Activated T-cell treated with anti-CD3 and anti-CD28 coated beads, Interleukin-2, amount 50 U/mL, for 1 hour (primary cell): Measurements from ENCODE around the gene SGCD.

Experiments used
- DNase-seq: peaks from one replicate; pipeline ENCODE4 v3.0.0-alpha.2; 2020

Gene SGCD

DNA sequence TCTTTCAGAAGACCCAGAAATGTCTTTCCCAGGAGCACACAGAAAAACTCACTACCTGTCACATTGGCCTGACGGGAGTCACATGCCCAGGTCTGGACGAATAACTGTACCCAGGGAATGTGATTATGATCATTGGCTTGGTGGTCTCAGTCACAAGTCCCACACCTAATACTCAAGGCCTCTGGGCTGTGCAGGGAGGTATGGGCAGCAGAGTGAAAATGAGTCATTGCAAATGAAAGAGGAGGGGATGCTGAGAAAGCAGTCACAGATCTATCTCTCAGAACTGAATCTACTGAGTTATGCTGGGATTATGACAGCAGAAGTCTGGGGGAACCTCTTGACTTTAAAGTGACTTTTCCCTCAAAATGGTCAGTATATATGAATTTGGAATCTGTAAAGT lies 36.9 kb downstream of the SGCD start:
- DNase-seq, result no peak

DNA sequence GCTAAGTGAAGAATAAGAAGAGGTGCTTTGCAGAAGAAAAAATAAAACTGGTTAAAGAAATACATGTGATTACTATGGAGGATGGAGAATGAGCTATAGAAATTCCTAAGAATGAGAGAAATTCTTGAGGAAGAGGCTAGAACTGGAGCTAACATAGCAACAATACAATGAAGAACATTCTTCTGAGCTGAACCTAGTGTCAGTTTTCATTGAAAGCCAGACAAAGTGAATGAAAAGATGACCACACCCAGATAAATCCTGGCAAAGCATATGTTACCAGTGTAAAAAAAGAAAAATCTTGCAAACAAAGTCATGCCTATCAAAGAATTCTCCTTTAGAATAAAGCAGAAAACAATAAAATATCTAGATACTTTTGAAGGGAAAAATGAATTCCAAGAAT lies 39.6 kb downstream of the SGCD start:
- DNase-seq, result no peak

DNA sequence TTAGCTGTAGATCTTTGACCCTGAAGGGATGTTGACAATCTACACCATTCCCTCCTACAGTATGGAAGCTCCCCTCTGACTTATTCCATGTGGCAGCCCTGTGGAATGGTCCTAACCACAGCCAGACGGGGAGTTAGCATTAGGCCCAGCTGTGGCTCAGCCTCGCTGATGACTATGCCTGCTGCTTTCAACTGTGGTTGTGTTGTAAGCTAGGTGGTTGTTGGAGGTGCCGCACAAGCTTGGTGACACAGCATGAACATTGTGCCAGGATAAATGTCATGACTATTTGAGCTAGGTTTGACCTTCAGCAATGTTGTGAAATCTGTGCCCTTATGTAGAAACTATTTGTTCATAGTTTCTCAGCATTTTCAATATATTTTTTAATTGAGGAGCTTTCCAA lies 40.6 kb downstream of the SGCD start:
- DNase-seq, result no peak

DNA sequence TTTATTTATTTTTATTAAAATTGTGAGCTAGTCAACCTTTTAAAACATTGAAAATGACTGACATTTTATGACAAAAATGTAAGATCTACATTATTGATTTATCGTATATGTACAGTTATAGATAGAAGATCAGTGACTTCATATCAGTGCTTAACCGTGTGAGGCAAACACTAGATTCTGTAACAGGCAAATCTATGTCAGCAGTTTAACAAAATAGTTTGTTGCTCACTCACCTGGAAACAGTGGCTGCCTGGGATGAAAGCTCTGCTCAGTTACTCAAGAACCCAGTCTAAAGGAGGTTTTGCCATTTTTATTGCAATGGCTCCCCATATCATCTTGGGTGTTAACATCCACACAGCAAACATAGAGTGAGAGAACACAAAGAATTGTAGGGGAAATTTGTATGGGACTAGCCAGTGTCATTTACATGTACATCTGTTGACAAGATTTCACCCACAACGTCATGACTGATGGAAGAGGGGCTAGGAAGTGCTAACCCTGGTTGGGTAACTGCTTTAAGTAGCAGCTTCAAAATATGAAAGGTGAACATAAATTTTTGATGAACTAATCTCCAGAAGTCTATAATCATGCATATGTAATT lies 49.0 kb downstream of the SGCD start:
- DNase-seq, result no peak

DNA sequence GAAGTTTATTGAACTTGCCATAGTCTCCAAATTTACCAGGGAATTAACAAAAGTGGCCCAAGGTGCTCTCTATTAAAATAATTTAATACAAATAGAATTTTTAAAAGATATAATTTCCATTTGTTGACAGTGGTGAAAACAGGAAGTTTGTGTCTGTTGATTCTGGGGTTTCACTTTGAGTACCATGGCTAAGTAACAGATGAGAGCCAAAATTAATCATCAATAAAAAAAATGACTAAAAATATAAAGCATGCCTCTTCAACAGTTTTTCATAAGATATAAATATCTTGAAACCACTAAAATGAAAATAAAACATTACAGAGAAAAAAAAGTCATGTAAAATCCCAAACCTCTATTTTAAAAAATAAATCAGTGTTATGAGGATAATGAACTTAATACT lies 49.8 kb downstream of the SGCD start:
- DNase-seq, result no peak

DNA sequence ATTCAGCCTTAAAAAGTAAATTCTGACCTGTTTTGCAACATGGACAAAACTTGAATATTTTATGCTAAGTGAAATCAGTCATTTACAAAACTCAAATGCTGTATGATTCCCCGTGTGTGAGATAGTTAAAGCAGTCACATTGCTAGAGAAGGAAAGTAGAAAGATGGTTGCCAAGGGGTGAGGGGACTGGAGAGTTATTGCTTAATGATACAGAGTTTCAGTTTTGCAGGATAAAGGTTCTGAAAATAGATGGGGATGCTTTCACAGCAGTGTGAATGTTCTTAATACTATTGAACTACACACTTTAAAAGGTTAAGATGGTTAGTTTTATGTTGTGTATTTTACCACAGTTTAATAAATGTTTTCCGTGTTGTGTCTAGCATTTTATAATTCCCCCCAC lies 51.2 kb downstream of the SGCD start:
- no peak for DNase-seq

DNA sequence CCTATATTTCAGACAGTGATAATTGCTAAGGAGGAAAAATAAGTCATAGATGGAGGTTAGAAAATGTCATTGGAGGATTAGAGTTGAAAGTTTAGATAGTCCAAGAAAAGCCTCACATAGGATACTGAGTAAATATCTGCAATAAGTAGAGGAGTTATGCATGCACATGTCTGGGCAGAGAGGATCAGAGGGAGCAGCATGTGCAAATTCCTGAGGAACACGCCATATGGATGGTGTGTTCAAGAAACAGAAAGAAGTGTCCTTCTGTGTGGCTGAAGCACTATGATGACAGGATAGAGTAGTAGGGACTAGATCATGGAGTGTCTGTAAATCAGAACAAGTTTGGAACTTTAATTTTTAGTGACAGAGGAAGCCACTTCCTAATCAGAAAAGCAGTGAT lies 52.2 kb downstream of the SGCD start:
- DNase-seq, result no peak

DNA sequence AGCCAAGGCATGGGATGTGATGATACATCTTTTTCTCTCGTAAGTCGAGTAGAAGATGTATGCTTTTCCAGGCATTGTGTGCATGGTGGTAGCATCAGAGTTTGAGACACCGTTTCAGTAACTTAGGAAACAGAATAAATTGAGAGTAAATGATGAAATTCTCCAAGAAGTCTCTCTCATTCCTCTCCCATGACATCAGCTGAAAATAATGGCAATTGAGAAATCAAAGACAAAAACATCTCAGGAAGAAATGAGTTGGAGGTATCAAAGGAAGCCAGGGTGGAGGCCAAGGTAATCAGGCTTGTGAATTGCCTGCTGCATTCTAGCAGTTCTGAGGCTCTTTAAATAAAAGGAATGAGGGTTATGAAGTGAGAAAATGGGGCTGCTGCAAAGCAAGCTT lies 53.9 kb downstream of the SGCD start:
- no peak for DNase-seq

DNA sequence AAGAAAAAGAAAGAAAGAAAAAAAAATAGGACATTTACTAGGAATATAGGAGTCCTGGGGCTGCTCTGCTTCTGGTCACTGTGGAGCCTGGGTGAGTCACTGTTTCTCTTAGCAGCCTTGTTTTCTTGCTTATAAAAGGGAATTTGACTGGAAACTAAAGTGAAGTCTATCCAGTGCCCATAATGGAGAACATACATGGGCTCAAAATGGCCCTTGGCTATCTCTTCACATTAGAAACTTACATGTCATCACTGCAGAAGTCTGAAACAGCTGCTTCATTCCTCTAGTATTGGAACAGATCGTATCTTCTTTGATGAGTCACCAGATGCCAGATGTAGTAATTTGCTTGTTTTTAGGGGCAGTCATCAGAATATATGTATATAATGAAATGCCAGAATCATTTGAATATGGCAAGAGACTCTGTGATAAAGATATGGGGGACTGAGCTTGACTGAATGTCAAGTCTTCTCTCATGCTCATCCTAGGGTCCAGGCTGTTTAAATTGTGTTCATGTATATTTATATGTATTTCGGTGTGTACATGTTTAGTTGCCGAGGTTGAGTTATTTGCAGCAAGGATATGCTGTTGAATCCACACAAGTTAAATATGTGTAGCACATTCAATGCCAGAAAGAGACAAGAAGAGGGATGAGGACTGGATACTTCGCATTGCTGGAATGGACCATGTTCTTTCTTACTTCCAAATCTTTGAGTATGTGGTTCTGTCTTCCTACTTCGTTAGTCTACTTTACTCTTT lies 56.7 kb downstream of the SGCD start:
- DNase-seq, result no peak

DNA sequence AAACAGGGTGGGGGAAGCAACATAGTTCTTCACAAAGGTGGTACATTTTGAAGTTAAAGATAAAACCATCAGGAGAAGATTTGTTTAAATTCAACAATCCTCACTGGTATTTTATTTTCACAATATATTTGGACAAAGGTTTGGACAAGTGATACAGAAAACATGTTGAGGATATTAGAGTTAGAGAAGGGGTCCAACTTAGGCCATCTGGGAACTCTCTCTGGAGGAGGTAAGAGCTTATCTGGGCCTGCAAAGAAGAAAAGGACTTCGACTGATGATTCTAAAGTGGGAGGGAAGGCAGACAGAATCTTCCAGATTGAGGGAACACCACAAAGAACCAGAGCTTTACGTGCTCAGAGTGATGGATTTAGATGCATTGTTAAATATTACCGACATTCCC lies 58.5 kb downstream of the SGCD start:
- no peak for DNase-seq

DNA sequence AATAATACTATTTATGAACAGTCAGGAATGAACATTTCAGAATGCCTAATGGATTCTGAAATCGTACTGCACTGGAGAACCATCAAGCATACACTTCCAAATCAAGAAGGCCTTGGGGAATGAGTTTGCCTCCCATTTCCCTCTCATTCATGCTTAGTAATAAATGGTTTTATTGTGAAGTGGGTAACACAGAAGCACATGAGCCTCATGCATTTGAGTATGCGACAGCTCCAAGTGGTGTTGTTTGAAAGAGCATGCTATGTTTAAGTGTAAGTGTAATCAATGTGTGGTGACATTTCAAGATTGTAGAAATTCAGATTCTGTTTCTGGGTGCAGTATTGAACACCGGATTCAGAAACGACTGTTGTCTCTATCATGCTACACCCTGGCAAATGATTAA lies 60.0 kb downstream of the SGCD start:
- DNase-seq, result no peak

DNA sequence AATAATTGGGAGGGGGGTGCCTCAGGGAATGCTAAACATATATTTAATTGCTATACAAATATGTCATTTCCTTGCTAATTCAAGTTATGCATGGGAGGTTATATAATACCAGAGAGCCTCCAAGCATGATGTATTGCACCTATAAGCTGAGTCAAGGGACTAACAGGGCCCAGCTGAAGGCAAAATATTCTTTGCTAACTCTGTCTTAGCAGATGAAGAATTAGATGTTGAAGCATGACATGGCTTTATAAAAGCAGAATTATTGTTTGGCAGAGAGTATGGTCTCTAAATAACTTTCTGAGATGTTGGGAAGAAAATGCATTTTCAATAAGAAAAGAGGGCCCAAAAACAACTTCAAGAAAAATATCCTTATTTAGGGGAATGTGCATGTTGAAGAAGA lies 60.4 kb downstream of the SGCD start:
- DNase-seq, result no peak

DNA sequence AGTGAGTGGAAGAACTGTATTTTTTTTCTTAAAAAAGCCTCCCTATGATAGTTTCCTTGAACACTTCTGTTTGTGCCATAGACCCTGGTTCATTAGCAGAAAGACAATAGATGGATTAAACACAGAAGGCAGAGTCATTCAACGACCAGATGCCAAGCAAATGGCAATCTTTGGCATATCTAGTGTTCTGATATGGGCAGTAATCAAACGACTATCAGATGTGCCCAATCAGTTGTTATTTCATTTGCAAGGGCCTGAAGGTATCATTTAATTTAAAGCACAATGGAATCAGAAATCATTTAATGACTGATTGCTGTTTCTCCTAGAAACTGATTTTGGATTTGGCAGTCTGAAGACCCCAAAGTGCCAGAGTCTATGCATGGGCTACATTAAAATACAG lies 61.3 kb downstream of the SGCD start:
- DNase-seq, result no peak

DNA sequence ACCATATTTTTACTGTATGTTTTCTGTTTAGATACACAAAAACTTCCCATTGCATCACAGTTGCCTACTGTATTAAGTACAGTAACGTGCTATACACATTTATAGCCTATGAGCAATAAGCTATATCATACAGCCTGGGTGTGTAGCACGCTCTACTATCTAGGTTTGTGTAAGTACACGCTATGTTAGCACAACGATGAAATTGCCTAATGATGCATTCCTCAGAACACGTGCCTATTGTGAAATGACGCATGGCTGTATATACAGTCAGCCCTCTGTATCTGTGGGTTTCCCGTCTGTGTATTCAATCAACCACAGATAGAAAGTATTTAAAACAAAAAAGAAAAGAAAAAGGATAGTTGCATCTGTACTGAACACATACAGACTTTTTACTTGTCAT lies 64.2 kb downstream of the SGCD start:
- DNase-seq, result no peak

DNA sequence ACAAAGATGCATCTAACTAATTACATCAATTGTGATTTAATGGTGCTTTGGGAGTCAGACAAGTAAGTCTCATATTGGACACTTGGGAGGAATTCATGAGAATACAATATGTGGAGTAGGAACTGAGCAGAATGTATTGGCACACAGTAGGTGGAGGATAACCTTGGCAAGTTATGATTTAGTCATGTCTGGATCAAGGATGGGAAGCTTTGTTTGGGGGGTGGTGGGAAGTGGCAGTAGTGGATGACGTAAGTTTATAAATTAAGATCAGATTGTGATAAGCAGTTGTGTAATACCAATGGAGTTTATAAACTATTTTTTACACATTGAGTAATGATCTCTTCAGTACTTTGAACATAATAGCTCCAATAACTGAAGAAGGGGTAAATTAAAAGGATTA lies 67.0 kb downstream of the SGCD start:
- DNase-seq, result no peak

DNA sequence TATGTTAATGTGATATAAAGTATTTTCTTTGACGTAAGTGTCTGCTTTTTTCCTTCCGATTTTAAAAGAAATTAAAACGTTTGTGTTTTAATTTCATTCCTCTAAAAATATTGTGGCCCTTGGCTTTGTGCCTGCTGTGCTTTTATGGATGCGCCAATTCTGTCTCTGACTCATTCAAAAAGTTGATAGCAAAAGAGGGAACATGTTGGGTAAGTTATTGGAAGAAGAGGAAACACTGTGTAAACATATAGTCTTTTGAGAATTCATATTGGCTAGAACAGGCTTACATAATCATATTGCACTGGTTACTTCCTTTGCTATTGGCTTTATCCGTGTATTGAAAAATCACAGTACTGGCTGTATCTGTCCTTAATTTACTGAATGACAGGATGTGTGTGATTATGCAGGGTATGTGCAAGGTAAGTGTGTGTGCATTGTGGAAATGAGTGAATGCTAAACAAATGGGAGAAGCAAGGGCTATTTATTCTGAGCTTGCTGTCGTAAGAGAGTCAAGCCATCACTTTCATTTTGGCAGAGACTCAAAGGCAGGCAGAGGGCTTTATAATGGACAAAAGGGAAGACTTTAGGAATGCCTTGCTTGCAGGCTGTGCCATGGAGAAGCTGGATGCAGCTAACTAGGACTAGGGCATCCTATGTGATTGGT lies 67.8 kb downstream of the SGCD start:
- DNase-seq, result no peak

DNA sequence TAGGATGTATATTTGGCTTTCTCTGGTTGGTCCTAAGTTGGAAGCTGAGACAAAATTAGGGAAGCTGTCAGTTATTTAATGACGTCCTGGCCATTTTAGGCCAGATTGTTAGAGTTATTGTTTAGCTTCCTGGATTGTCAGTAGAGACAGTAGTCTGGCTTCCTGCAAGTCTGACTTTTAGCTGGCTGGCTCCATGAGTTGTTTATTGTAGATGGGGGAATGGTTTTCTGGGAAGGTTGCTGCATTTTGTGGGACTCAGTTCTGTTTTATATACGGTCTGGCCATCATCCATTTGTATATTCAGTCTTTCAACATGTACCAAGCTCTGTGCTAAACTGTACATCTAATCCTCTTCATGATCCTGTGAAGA lies 68.3 kb downstream of the SGCD start:
- no peak for DNase-seq

DNA sequence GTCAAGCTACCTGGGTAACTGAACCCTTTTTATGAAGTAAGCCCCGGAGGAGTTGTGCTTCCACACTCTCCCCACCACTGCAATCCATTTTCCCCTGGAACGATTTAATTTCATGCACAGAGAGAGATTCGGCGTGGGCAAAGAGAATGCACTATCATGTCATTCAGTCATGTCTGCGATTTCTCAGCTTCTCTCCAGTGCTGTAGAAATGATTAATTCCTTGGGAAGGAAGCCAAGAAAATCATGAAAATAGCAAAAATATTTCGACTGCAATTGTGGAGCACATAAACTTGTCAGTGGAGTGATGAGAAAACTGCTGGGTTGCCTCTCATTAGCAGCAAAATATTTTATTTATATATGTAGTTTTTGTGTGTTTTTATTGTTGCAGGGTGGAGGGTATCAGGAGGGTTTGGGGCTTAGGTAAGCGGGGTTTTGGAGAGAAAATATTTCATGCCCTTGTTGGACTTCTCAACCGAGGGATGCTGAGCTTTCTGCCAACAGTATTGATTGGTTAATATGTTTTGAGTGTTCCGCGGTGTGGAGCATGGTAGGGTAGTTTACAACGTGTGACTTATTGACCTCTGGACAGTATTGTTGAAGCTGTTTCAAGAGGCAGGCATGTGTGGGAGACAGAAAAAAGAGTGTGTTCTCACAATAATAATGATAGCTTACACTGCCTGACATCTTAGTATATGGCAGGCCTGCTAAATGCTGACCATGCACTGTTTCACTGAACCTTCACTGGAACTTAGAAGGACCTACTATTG lies 69.3 kb downstream of the SGCD start:
- DNase-seq, result no peak

DNA sequence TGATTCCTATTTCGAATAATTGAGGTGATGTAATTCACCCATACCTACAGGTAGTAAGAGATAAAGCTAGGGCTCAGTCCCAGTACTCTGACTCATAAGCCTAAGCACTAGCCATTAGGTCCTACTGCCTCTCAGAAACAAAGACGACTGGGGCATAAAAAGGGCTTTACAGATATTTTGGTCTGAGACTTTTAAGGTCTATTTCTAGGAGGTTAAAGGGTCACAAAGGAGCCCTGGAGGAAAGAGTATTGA lies 69.8 kb downstream of the SGCD start:
- no peak for DNase-seq

DNA sequence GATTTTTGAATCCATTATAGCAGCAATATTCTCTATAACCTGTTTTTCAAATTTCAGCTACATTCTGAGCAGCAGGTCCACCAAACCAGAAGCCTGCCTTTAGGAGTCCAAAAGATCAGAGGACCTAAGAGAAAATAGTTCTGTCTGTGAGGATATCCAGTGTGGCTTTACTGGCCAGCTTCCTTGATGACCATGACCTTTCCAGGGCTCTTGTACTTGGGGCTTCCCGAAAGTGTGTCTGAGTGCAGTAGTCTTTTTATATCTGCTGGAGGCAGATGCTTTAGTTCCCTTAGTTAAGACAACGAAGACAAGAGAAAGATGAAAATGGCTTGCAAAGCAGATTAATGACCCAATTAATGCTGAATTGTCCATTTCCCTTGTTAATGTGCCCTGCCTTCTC lies 72.4 kb downstream of the SGCD start:
- DNase-seq, result no peak

DNA sequence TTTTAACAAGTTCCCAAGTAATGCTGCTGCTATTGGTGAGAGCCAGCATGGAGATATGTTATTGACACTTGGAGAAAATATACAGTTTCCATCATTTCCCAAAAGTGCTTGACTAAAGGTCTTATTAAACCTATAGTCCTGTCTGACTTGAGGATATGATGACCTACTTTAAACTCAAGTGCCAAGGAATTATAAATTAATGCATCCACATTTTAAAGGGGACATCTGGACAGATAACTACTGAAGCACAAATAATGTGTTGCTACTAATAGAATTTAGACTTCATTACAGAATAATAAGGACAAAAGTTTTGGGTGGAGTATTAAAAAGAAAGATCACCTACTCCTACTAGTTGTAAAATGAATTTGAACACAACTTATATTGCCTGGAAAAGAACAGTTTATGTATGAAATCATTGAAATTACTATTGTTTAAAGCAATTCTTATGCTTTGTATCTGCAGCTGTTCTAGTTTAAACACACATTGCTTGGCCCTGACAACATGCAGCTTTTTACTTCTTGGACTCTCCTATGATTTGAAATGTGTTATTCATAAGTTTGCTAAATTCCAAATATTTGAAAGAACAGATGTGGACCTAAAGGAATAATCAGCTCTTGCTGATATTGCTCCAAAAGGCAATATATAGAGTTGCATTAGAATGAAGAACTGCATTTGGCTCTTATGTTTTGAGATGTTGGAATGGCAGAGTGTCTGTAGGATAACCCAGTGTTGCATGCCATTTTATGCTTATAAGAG lies 73.4 kb downstream of the SGCD start:
- DNase-seq, result no peak

DNA sequence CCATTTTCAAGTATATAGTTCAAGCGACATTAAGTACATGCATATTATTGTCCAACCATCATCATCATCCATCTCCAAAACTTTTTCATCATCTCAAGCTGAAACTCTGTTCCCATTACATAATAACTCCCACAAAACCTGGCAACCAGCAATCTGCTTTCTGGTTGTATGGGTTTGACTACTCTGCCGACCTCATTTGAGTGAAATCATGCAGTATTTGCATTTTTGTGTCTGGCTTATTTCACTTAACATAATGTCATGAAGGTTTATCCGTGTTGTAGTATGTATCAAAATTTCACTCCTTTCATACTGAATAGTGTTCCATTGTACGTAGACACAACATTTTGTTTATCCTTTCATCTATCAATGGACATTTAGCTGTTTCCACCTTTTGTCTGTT lies 74.8 kb downstream of the SGCD start:
- no peak for DNase-seq

DNA sequence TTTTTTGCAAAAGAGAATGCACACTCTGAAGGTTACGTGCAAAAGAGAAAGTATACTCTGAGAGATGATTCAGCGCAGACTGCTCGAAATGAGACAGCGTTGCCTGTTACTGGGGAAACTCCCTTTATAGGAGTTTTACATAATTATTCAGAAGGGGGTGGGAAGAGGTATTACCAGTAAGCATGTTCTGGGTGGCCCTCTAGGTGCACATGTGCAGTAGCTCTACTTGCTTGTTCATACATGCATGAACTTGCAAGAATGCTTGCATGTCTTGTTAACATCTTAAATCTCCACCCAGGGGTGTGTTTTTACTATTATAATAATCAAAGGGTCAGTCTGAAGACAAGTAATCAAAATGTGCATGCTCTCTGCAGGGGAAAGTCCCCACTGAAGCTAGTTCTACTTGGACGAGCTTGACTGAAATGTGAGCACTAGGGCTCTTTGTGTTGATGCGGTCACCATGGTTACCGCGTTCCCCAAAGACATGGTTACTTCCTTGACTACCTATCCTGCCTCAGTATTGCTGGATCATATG lies 75.5 kb downstream of the SGCD start:
- DNase-seq, result no peak
